ENCODE data around the gene TMEM61. TPM values are rescaled to one million over a fixed set of nuclear protein-coding genes. Genes with fewer than 3 reads are reported as not detected.
A peak's percentile ranks its signal among the peaks of the same experiment; 100 is the strongest.

The TMEM61 gene
- total RNA-seq, 1 donor from 2014 or later, result 0.27 TPM

- intact Hi-C loops (cut with DNase I), result no loop called here
- ATAC-seq (ENCODE audit: poor library complexity), result no peak
- no peak for DNase-seq
Observed at GRCh38 chr1:54978528-54979326, 1.7 kb upstream of the TMEM61 start.

- no peak for DNase-seq
- intact Hi-C loops (cut with DNase I), result no loop called here
- ATAC-seq (ENCODE audit: poor library complexity), result no peak
Observed at GRCh38 chr1:54979327-54979891, 1.0 kb upstream of the TMEM61 start.

GRCh38 chr1:54980046-54980527 is 341 bp upstream of the TMEM61 start:
- intact Hi-C loops (cut with DNase I), result no loop called here
- peak; percentile 11 for ATAC-seq (ENCODE audit: poor library complexity)

GRCh38 chr1:54981466-54981865 is 1.0 kb downstream of the TMEM61 start:
- DNase-seq, result no peak

More at GRCh38 chr1:54980046-54980527, 341 bp upstream of the TMEM61 start:
- DNase-seq, result no peak

DNA sequence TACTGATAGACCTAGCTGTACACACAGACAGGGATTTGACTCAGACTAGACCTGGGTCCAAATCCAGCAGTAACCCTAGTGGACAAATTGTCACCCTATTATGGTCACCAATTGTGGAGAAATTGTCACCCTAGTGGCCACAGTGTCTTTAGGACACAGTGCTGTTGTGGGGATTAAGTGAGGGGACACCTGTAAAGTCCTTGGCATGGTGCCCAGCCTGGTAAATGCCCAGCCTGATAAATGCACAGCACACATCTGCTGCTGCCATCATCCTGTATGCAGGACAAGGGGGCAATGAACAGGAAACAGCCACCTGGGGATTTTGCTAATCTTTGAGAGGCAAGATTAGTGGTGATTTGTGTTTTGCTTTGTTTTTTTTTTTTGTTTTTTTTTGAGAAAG is 2.3 kb downstream of the TMEM61 start:
- ATAC-seq (ENCODE audit: poor library complexity), result no peak
- DNase-seq, result no peak
- intact Hi-C loops (cut with DNase I), result no loop called here

More at GRCh38 chr1:54981466-54981865, 1.0 kb downstream of the TMEM61 start:
- intact Hi-C loops (cut with DNase I), result no loop called here
- no peak for ATAC-seq (ENCODE audit: poor library complexity)

DNA sequence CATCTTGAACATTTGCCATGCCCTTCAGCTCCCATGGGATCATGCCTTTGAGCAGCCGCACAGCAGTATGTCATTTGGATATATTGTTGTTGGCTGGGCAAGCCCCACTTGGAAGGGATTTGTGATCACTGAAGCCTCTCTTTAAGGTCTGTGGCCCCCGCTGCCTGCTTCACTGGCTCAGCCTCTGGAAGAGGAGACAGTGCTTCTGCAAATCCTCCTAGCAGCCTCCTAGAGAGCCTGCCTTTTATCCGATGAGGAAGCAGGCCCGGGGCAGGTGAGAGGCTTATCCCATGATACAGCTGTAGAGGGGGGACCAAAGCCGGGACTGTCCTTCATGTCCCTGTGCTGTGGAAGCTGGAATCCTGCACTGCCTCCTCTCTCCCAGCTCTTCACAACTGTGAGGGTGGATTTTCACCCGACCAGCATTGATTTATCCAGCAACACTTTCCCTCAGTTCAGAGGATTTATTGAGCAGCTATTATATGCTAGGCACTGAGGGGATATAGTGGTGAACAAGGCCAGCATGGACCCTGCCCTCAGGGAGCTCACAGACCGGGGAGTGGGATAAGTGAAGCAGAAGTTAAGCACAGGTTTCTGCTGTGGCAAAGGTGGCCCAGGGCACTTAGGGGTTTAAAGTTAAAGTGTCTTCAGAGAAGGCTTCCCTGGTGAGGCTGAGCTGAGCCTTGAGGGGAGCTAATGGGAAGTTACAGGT is 3.9 kb downstream of the TMEM61 start:
- intact Hi-C loops (cut with DNase I), result no loop called here
- DNase-seq, result no peak
- no peak for ATAC-seq (ENCODE audit: poor library complexity)

- intact Hi-C loops (cut with DNase I), result no loop called here
- DNase-seq (no peak), ATAC-seq (ENCODE audit: poor library complexity) (no peak)
Observed at GRCh38 chr1:54985556-54985955, 5.1 kb downstream of the TMEM61 start.

GRCh38 chr1:54986025-54986424 is 5.6 kb downstream of the TMEM61 start:
- DNase-seq, result no peak
- intact Hi-C loops (cut with DNase I), result no loop called here
- no peak for ATAC-seq (ENCODE audit: poor library complexity)

DNA sequence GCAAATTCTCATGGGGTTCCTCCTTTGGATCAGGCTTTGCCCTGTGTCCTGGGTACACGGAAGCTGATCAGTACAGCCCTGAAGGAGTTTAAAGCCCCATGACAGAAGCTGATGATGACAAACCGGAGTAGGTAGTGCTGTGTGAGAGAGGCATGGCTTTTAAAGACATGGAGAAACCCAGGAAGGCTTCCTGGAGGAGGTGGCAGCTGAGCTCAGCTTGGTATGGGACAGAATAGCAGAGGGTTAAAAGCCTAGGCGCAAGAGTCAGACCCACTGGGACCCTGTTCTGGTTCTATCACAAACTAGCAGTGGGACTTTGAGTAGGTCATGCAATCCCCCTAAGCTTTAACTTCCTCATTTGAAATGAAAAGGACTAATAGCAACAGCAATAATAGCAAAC is 6.1 kb downstream of the TMEM61 start:
- intact Hi-C loops (cut with DNase I), result no loop called here
- no peak for DNase-seq
- no peak for ATAC-seq (ENCODE audit: poor library complexity)

- intact Hi-C loops (cut with DNase I), result no loop called here
- DNase-seq, result no peak
- no peak for ATAC-seq (ENCODE audit: poor library complexity)
Observed at GRCh38 chr1:54987427-54987826, 7.0 kb downstream of the TMEM61 start.

DNA sequence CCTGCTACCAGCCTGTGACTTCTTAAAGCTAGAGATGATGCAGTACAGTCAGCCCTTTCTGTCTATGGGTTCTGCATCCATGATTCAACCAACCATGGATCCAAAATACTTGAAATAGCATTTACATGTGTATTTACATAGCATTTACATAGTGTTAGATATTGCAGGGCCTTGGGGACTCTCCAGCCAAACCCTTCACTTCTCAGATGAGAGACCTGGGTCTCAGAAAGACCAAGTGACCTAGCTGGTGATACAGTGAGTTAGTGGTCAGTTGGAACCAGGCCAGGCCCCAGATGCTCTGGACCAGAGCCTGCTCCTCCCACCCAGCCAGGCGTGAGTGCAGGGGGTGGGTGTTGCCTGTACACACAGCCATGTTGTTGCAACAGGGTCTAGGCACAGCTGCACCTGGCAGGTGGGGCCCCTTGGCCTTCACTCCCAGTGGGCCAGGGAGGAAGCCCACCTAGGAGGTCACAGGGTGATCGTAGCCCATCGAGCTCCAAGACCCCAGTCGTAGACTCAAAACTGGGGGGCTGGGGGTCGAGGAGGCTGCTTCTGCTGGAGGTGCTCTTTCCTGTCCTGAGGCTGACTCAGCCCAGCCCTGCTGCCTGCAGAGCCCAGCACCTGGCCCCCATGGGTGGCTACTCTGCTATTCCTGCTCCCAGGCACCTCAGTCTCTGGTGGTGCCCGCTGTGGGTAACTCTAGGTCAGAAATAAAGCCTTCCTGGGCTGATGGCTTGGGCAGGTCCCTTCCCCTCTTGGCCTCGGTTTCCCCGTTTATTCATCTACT is 7.7 kb downstream of the TMEM61 start:
- intact Hi-C loops (cut with DNase I), result no loop called here
- no peak for DNase-seq
- ATAC-seq (ENCODE audit: poor library complexity), result no peak

- no peak for DNase-seq
- ATAC-seq (ENCODE audit: poor library complexity), result no peak
- intact Hi-C loops (cut with DNase I), result no loop called here
Observed at GRCh38 chr1:54988975-54989374, 8.5 kb downstream of the TMEM61 start.

GRCh38 chr1:54989473-54989872 is 9.0 kb downstream of the TMEM61 start:
- intact Hi-C loops (cut with DNase I), result no loop called here
- DNase-seq (no peak), ATAC-seq (ENCODE audit: poor library complexity) (no peak)

DNA sequence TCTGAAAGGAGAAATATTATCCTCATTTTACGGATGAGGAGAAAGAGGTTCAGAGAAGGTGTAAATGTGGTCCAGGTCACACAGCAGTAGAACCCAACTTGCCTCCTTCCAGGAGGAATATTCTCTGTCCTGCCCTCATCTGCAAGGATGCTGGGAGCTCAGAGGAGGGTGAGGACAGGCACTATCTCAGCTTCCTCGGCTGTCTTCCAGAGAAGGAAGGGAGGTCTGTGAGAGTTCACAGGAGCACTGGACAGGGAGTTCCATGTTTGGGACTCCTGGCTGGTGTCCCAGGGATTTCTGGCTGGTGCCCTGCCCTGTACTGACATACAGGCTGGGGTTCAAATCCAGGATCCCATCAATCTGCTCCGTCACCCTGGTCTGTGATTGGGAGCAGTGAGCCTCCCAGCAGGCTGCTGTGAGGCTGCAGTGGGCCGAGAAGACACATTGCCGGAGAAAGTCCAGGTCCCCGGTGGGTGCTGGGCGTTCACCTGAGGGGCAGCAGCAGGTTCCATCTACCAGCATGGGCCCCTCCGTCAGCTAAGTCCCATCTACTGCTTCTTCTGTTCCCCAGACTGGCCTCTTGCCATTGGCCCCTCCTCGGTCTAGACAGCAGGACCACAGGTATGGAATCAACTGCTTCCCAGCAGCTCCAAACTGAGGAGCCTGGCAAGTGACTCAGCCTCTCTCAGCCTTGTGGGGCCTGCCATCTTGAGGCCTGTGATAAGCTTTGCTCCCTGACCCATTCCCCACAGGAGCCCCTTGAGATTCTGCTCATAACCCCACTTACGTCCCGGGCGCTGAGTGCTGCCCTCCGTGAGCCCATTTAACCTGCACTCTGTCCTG is 9.8 kb downstream of the TMEM61 start:
- intact Hi-C loops (cut with DNase I), result no loop called here
- ATAC-seq (ENCODE audit: poor library complexity) (peak; percentile 89), DNase-seq (peak; percentile 73)

DNA sequence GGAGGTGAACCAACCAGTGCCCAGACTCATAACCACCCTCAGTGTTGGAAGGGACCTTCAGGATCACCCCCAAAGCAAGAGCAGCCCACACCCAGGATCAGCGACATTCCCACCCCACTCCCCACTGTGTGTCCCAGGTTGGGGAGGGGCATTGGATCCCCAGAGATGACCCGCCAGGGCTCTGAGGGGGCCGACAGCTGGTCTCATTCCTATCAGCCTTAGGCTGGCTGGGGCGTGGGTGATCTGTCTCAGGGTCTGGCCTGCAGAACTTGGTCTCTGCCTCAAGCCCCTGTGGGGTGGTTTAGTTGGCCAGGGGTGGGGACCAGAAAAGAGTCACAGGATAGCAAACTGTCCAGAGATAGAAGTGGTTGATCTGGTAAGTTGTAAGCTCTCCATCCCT is 10.5 kb downstream of the TMEM61 start:
- no peak for ATAC-seq (ENCODE audit: poor library complexity)
- intact Hi-C loops (cut with DNase I), result no loop called here
- DNase-seq, result no peak

DNA sequence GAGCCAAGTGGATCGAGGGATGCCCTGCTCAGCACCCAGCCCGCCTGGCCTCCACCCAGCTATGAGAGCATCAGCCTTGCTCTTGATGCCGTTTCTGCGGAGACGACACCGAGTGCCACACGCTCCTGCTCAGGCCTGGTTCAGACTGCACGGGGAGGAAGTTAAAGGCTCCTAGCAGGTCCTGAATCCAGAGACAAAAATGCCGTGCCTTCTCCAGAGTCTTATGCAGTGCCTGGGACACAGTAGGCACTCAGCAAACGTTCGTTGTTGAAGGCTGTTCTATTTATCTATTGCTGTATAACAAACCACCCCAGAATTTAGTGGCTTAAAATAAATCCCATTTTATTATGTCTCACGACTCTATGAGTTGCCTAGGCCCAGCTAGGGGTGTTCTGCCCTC is 11.5 kb downstream of the TMEM61 start:
- intact Hi-C loops (cut with DNase I), result no loop called here
- DNase-seq (no peak), ATAC-seq (ENCODE audit: poor library complexity) (no peak)

GRCh38 chr1:54993140-54993539 is 12.7 kb downstream of the TMEM61 start:
- intact Hi-C loops (cut with DNase I), result no loop called here
- DNase-seq (no peak), ATAC-seq (ENCODE audit: poor library complexity) (no peak)

- DNase-seq (no peak), ATAC-seq (ENCODE audit: poor library complexity) (no peak)
- intact Hi-C loops (cut with DNase I), result no loop called here
Observed at GRCh38 chr1:54994355-54994990, 14.0 kb downstream of the TMEM61 start.
